ENCODE measurements around the gene KIF12. TPM values are rescaled to one million over a fixed set of nuclear protein-coding genes. Genes with fewer than 3 reads are reported as not detected.

The KIF12 gene
- total RNA-seq, 1 donor from 2014 or later, result not detected

DNA sequence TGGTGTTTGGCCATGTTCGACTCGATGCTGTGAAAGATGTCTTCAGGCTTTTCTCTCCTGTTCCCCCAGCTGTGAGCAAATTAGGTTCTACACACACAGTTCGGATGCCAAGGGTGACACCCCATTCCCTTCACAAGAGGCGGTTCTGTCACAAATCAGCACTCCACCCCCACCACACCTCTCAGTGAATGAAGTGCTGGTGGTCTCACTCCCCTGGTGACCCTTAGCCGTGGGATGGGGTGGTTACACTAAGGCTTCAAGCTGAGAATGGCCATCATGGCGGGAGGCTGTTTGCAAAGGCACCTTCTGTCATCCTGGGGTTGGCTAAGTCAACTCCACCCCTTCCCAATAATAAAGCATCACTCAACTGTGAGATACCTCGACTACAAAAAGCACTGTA, 47.4 kb downstream of the KIF12 start:
- peaks cover 36% of the 10 kb centered on the region for H3K36me3 Mint-ChIP-seq (ENCODE audit: low read depth)
- DNase-seq (ENCODE audit: low read depth, low spot score), result no peak
- TF ChIP-seq, protein P1, sequence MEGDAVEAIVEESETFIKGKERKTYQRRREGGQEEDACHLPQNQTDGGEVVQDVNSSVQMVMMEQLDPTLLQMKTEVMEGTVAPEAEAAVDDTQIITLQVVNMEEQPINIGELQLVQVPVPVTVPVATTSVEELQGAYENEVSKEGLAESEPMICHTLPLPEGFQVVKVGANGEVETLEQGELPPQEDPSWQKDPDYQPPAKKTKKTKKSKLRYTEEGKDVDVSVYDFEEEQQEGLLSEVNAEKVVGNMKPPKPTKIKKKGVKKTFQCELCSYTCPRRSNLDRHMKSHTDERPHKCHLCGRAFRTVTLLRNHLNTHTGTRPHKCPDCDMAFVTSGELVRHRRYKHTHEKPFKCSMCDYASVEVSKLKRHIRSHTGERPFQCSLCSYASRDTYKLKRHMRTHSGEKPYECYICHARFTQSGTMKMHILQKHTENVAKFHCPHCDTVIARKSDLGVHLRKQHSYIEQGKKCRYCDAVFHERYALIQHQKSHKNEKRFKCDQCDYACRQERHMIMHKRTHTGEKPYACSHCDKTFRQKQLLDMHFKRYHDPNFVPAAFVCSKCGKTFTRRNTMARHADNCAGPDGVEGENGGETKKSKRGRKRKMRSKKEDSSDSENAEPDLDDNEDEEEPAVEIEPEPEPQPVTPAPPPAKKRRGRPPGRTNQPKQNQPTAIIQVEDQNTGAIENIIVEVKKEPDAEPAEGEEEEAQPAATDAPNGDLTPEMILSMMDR (conservative IDR thresholded peaks at IDR 0.05), result no peak
- H3K27ac Mint-ChIP-seq (ENCODE audit: unreplicated experiment), result no peak overlapping the region
- no peaks in the 10 kb centered on the region for H3K27me3 Mint-ChIP-seq (ENCODE audit: low read depth)
- H3K4me1 Mint-ChIP-seq, result no peaks in the 10 kb centered on the region
- H3K9me3 Mint-ChIP-seq, result no peaks in the 10 kb centered on the region
- H3K4me3 Mint-ChIP-seq, result no peak overlapping the region

DNA sequence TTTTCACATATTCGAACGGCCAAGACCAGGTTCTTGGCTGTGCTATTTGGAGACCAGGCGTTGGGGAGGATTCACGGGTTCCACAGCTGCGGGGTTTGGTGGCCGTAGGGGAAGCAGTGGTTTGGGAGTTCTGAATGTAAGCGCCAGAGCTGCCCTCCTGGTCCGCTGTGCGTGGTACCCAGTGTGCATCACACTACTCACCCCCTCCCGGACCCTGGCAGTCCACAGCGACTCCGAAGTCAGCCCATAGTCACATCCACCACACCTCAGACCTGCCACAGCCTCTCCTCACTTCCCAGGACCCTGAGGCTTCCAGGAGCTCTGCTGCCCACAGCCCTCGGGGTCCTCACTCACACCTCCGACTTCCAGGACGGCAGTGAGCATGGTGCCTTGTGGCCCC, 47.8 kb downstream of the KIF12 start:
- H3K9me3 Mint-ChIP-seq, result no peaks in the 10 kb centered on the region

DNA sequence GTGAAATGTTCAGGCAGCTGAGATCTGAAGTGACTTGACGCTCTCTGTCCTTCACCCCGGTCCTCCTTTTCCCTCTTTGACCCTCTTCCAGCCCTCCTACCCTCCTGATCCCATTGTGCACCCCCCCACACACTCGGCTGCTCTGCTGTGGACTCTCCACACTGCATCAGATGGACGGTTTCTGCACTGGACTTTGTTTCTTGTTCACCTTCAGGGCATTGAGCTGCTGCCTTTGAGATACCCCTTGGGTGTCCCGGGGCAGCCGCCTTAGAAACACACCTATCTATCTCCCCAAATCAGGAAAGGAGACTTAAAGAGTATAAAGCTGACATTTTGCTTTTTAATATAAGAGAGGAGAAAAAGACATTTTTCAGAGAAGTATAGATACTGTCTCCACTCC, 48.4 kb downstream of the KIF12 start:
- DNase-seq (ENCODE audit: low read depth, low spot score), result no peak
- H3K27ac Mint-ChIP-seq (ENCODE audit: unreplicated experiment), result no peak overlapping the region
- no peaks in the 10 kb centered on the region for H3K27me3 Mint-ChIP-seq (ENCODE audit: low read depth)

More for the DNA sequence above, 47.8 kb downstream of the KIF12 start:
- Mint-ChIP-seq H3K4me1 (no peaks in the 10 kb centered on the region), H3K4me3 (no peak overlapping the region), H3K36me3 (ENCODE audit: low read depth) (peaks cover 37% of the 10 kb centered on the region), H3K27me3 (ENCODE audit: low read depth) (no peaks in the 10 kb centered on the region), H3K27ac (ENCODE audit: unreplicated experiment) (no peak overlapping the region)
- DNase-seq (ENCODE audit: low read depth, low spot score), result no peak
- TF ChIP-seq, protein P1 (conservative IDR thresholded peaks at IDR 0.05), result no peak

DNA sequence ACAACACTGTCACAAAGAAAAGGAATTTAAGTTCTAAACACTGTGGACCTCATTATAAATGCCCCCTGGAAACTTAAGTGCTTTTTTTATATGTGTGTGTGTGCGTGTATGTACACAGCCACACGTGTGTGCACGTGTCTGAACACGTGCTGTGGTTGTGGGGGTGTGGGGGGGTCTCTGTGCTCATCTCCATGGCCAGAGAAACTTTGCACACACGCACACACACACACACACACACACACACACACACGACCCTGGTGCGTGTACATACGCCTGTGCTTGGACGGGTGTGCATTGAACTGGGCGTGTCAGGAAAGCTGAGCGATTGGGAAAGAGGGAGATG, 48.9 kb downstream of the KIF12 start:
- peaks cover 43% of the 10 kb centered on the region for H3K36me3 Mint-ChIP-seq (ENCODE audit: low read depth)
- no peaks in the 10 kb centered on the region for H3K9me3 Mint-ChIP-seq

More for the DNA sequence above, 48.4 kb downstream of the KIF12 start:
- TF ChIP-seq, protein P1 (conservative IDR thresholded peaks at IDR 0.05), result no peak
- peaks cover 39% of the 10 kb centered on the region for H3K36me3 Mint-ChIP-seq (ENCODE audit: low read depth)
- H3K4me1 Mint-ChIP-seq, result no peaks in the 10 kb centered on the region
- H3K9me3 Mint-ChIP-seq, result no peaks in the 10 kb centered on the region
- no peak overlapping the region for H3K4me3 Mint-ChIP-seq

DNA sequence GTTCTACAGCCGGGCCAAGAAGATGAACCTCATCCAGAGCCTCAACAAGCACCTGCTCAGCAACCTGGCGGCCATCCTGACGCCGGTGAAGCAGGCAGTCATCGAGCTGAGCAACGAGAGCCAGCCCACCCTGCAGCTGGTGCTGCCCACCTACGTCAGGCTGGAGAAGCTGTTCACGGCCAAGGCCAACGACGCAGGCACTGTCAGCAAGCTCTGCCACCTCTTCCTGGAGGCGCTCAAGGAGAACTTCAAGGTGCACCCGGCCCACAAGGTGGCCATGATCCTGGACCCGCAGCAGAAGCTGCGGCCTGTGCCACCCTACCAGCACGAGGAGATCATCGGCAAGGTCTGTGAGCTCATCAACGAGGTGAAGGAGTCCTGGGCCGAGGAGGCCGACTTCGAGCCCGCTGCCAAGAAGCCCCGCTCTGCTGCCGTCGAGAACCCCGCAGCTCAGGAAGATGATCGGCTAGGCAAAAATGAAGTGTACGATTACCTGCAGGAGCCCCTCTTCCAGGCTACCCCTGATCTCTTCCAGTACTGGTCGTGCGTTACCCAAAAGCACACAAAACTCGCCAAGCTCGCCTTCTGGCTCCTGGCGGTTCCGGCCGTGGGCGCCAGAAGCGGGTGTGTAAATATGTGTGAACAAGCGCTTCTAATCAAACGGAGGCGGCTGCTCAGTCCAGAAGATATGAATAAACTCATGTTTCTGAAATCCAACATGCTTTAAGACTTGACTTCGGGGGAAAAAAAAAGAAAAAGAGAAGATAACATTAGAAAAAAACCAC, 49.5 kb downstream of the KIF12 start:
- no peak for DNase-seq (ENCODE audit: low read depth, low spot score)

More for the DNA sequence above, 48.9 kb downstream of the KIF12 start:
- Mint-ChIP-seq H3K4me3 (no peak overlapping the region), H3K27ac (ENCODE audit: unreplicated experiment) (no peak overlapping the region), H3K27me3 (ENCODE audit: low read depth) (no peaks in the 10 kb centered on the region), H3K4me1 (no peaks in the 10 kb centered on the region)
- DNase-seq (ENCODE audit: low read depth, low spot score), result no peak
- TF ChIP-seq, protein P1 (conservative IDR thresholded peaks at IDR 0.05), result no peak

More for the DNA sequence above, 49.5 kb downstream of the KIF12 start:
- Mint-ChIP-seq H3K27ac (ENCODE audit: unreplicated experiment) (no peak overlapping the region), H3K27me3 (ENCODE audit: low read depth) (no peaks in the 10 kb centered on the region), H3K4me3 (no peak overlapping the region), H3K36me3 (ENCODE audit: low read depth) (peaks cover 45% of the 10 kb centered on the region), H3K4me1 (no peaks in the 10 kb centered on the region), H3K9me3 (no peaks in the 10 kb centered on the region)
- TF ChIP-seq, protein P1 (conservative IDR thresholded peaks at IDR 0.05), result no peak

Measured in neural crest cell (in vitro differentiated cells).